HUDEP-2 (cell line): ENCODE data around the gene MUC13.
A peak's percentile ranks its signal among the peaks of the same experiment; 100 is the strongest.

Experiments
- DNase-seq, 76 experiments: peaks; one replicate each; lab custom pipeline; 2025; ENCODE audit not compliant: unreplicated experiment in 76 of 76; lab: John Stamatoyannopoulos, UW

The MUC13 gene

GRCh38 chr3:124879337-124879680 is 55.2 kb downstream of the MUC13 start:
- no peak for DNase-seq

GRCh38 chr3:124878561-124879336 is 55.8 kb downstream of the MUC13 start:
- no peak for DNase-seq

GRCh38 chr3:124877674-124878073 is 56.9 kb downstream of the MUC13 start:
- DNase-seq = no peak

GRCh38 chr3:124876401-124876878 is 58.1 kb downstream of the MUC13 start:
- peak in 32 of 76 experiments; percentile 0 to 57 (median 20) for DNase-seq

GRCh38 chr3:124873226-124873625 is 61.3 kb downstream of the MUC13 start:
- DNase-seq = no peak

GRCh38 chr3:124867511-124867910 is 67.0 kb downstream of the MUC13 start:
- no peak for DNase-seq

- no peak for DNase-seq
Measured at GRCh38 chr3:124862006-124862405, 72.5 kb downstream of the MUC13 start.

GRCh38 chr3:124861041-124861440 is 73.5 kb downstream of the MUC13 start:
- DNase-seq = no peak

- no peak for DNase-seq
Measured at GRCh38 chr3:124860599-124860998, 74.0 kb downstream of the MUC13 start.

- no peak for DNase-seq
Measured at GRCh38 chr3:124859025-124859424, 75.5 kb downstream of the MUC13 start.

- no peak for DNase-seq
Measured at GRCh38 chr3:124858275-124858674, 76.3 kb downstream of the MUC13 start.

GRCh38 chr3:124856677-124857076 is 77.9 kb downstream of the MUC13 start:
- no peak for DNase-seq
